Measurements from ENCODE around the gene CATSPER3. TPM values are rescaled to one million over a fixed set of nuclear protein-coding genes. Genes with fewer than 3 reads are reported as not detected.

The CATSPER3 gene
- polyA plus RNA-seq, 3 donors, result 0.15 to 0.60 (median 0.52) TPM

GRCh38 chr5:135059000-135059923, 91.6 kb downstream of the CATSPER3 start:
- Mint-ChIP-seq H3K4me3 (no peak overlapping the region), H3K36me3 (no peaks in the 10 kb centered on the region), H3K4me1 (no peaks in the 10 kb centered on the region), H3K27ac (no peak overlapping the region), H3K9me3 (no peaks in the 10 kb centered on the region), H3K27me3 (ENCODE audit: low read depth in 3 of 3) (peaks cover 28 to 40% (median 32%) of the 10 kb centered on the region in 3 donors)
- Histone ChIP-seq H3K79me2 (ENCODE audit: insufficient read depth, low read length) (no peaks in the 10 kb centered on the region), H2AFZ (ENCODE audit: insufficient read depth, low read depth, low read length, poor library complexity, severe bottlenecking) (no peak overlapping the region), H3K27ac (ENCODE audit: low read depth in 1 of 2, low read length in 2 of 2) (no peak overlapping the region), H3K4me2 (replicated peaks; ENCODE audit: extremely low read depth, low read length, poor library complexity, severe bottlenecking) (no peak overlapping the region), H3K27me3 (ENCODE audit: control insufficient read depth in 2 of 2, insufficient read depth in 2 of 2, low read length in 2 of 2) (peaks cover 3 to 9% of the 10 kb centered on the region in 2 donors), H3K9me3 (replicated peaks in 1 of 2; ENCODE audit: control insufficient read depth in 1 of 2, insufficient read depth in 1 of 2, low read length in 2 of 2) (no peaks in the 10 kb centered on the region), H3K4me3 (replicated peaks in 1 of 3; ENCODE audit: low read depth in 2 of 3, low read length in 3 of 3) (no peak overlapping the region), H4K20me1 (ENCODE audit: insufficient read depth, low read length) (no peaks in the 10 kb centered on the region), H3K9ac (ENCODE audit: insufficient read depth, low read length, poor library complexity, severe bottlenecking) (no peak overlapping the region), H3K36me3 (replicated peaks in 1 of 2; ENCODE audit: control insufficient read depth in 1 of 2, insufficient read depth in 2 of 2, low read length in 2 of 2) (no peaks in the 10 kb centered on the region), H3K4me1 (ENCODE audit: control insufficient read depth in 1 of 2, insufficient read depth in 2 of 2, low read length in 2 of 2) (no peaks in the 10 kb centered on the region)
- no peak for TF ChIP-seq CTCF (IDR thresholded peaks at IDR 0.05)
- DNase-seq, result no peak
- intact Hi-C loops (cut with micrococcal nuclease), result no loop called here
- 74% methylated on average over 8 of the region's 12 CpGs for WGBS (ENCODE audit: insufficient coverage)

DNA sequence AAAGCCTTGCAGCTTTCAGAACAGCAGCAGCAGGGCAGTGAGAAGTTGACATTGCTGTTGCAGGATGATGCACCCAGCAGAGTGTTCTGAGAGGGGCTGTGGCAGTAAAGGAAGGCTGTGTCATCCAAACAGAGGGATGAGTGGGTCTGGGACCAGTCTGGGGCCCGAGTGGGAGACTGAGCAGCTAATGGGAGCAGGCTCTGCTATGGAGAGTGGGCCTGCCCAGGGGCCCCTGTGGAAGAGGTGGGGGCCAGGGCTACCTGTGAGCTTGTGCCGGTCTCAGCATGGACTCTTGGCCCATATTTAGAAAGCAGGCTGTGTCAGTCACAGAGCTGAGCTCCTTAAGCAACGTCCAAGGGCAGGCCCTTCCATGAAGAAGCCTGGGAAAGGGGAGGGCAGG, 92.3 kb downstream of the CATSPER3 start:
- intact Hi-C loops (cut with micrococcal nuclease), result no loop called here
- H3K4me3 ChIP-seq (replicated peaks in 1 of 3; ENCODE audit: low read depth in 2 of 3, low read length in 3 of 3), result no peak overlapping the region
- Mint-ChIP-seq H3K9me3 (no peaks in the 10 kb centered on the region), H3K27ac (no peak overlapping the region), H3K27me3 (ENCODE audit: low read depth in 3 of 3) (peaks cover 28 to 35% (median 29%) of the 10 kb centered on the region in 3 donors), H3K36me3 (no peaks in the 10 kb centered on the region), H3K4me3 (no peak overlapping the region), H3K4me1 (no peaks in the 10 kb centered on the region)
- no peaks in the 10 kb centered on the region for H3K79me2 ChIP-seq (ENCODE audit: insufficient read depth, low read length)
- no peaks in the 10 kb centered on the region for H4K20me1 ChIP-seq (ENCODE audit: insufficient read depth, low read length)
- no peak overlapping the region for H2AFZ ChIP-seq (ENCODE audit: insufficient read depth, low read depth, low read length, poor library complexity, severe bottlenecking)
- H3K27ac ChIP-seq (ENCODE audit: low read depth in 1 of 2, low read length in 2 of 2), result no peak overlapping the region
- no CpG with 5 or more reads among the region's 3 CpGs for WGBS (ENCODE audit: insufficient coverage)
- no peaks in the 10 kb centered on the region for H3K9me3 ChIP-seq (replicated peaks in 1 of 2; ENCODE audit: control insufficient read depth in 1 of 2, insufficient read depth in 1 of 2, low read length in 2 of 2)
- H3K27me3 ChIP-seq (ENCODE audit: control insufficient read depth in 2 of 2, insufficient read depth in 2 of 2, low read length in 2 of 2), result peaks cover 0 to 4% of the 10 kb centered on the region in 2 donors
- no peak for TF ChIP-seq CTCF (IDR thresholded peaks at IDR 0.05)
- DNase-seq, result no peak
- no peaks in the 10 kb centered on the region for H3K4me1 ChIP-seq (ENCODE audit: control insufficient read depth in 1 of 2, insufficient read depth in 2 of 2, low read length in 2 of 2)
- H3K36me3 ChIP-seq (replicated peaks in 1 of 2; ENCODE audit: control insufficient read depth in 1 of 2, insufficient read depth in 2 of 2, low read length in 2 of 2), result no peaks in the 10 kb centered on the region
- H3K4me2 ChIP-seq (replicated peaks; ENCODE audit: extremely low read depth, low read length, poor library complexity, severe bottlenecking), result no peak overlapping the region
- H3K9ac ChIP-seq (ENCODE audit: insufficient read depth, low read length, poor library complexity, severe bottlenecking), result no peak overlapping the region

Data from CD14-positive monocyte (primary cell).